Cardiac septum (tissue), 1 donor: ENCODE data around the gene LAMA3. TPM values are rescaled to one million over a fixed set of nuclear protein-coding genes. Genes with fewer than 3 reads are reported as not detected.

Source experiments
- DNase-seq: peaks from one replicate; pipeline ENCODE4 v3.0.0-alpha.2; 2020; ENCODE audit warnings: low spot score
- intact Hi-C: fragments of 100-400 bp; cut with DNase I; formaldehyde crosslinking; loops from one replicate; pipeline ENCODE4 v1.14.0; 2022
- total RNA-seq: library from RNA; stranded (reverse); fragmentation: NEBNext Ultra II Directional; extraction: Animal tissue kit (Norgen Biotek cat#: 25700); gene quantifications from one replicate; pipeline ENCODE4 v1.2.1, GENCODE V29; 2021
- donor health status: DM: no; HTN: no; CAD: no.

The LAMA3 gene
- total RNA-seq, 1 donor from 2014 or later, result 3.0 TPM

- intact Hi-C loops, result no loop called here
- DNase-seq, result no peak
Measured at GRCh38 chr18:23752363-23752762, 63.1 kb downstream of the LAMA3 start.

GRCh38 chr18:23752796-23753195 lies 63.5 kb downstream of the LAMA3 start:
- intact Hi-C loops, result no loop called here
- DNase-seq, result no peak

GRCh38 chr18:23756590-23757436 lies 67.6 kb downstream of the LAMA3 start:
- intact Hi-C loops, result no loop called here
- no peak for DNase-seq

DNA sequence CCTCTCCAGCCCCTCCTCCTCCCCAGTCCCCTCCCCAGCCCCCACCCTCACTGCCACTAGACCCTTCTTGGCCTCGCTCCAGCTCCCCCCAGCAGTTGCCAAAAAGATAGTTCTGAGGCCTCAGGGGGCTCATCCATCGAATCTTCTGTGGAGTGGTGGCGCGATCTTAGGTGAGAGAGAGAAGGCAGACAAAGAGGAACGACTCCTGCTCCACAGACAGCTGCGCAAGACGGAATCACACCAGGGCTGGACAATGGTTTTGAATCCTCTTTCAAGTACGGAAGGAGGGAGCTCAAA lies 68.1 kb downstream of the LAMA3 start:
- intact Hi-C loops, result no loop called here
- DNase-seq, result no peak

DNA sequence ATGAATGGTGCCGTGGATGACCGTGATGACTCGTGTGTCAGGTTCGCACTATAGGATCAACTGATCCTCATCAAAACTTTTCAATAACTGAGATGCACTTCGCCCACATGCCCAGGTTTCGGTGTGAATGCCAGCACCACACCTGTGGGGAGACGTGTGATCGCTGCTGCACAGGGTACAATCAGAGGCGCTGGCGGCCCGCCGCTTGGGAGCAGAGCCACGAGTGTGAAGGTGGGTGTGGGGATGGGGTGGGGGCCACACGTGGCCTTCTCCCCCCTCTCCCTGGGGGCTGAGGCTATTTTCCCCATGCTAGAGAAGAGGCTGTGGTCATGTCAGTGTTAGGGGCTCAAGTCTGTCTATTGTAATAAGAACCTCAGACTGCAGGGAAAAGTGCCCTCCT lies 69.0 kb downstream of the LAMA3 start:
- intact Hi-C loops, result no loop called here

GRCh38 chr18:23761941-23762340 lies 72.7 kb downstream of the LAMA3 start:
- intact Hi-C loops, result no loop called here

More for the DNA sequence above, 69.0 kb downstream of the LAMA3 start:
- no peak for DNase-seq

DNA sequence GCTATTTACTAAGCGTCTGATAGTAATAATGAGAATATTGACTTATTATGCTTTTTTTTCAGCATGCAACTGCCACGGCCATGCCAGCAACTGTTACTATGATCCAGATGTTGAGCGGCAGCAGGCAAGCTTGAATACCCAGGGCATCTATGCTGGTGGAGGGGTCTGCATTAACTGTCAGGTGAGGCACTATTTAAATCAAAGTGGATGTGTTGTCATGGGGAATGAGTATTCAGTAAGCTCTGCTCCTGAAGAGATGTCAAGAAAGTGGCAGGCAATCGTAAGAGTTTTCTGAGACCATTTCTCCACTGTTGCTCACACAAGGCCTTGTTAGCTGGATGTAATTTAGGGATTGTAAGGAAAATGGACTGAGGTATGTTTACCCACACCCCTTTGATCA lies 74.1 kb downstream of the LAMA3 start:
- intact Hi-C loops, result no loop called here
- no peak for DNase-seq

More at GRCh38 chr18:23761941-23762340, 72.7 kb downstream of the LAMA3 start:
- no peak for DNase-seq

GRCh38 chr18:23765931-23766330 lies 76.7 kb downstream of the LAMA3 start:
- intact Hi-C loops, result no loop called here
- DNase-seq, result no peak

- no peak for DNase-seq
- intact Hi-C loops, result no loop called here
Measured at GRCh38 chr18:23772327-23773024, 83.2 kb downstream of the LAMA3 start.

DNA sequence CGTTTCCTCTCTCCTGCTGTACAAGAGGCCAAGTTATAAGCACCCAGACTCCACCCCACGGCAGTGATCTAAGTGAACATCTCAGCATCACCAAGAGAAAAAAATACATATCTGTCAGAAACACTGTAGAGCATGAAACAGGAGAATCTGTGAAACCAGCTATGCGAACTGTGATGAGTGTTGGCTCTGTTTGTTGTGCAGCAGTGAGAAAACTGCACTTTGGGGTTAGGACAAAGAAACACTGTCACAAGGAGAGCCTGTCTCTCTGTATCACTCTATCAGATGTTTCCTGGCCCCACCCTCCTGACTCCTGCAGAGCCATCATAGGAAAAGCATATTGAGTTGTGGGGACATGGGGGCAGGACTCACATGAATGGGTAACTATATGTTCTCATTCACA lies 87.1 kb downstream of the LAMA3 start:
- no peak for DNase-seq
- intact Hi-C loops, result no loop called here

DNA sequence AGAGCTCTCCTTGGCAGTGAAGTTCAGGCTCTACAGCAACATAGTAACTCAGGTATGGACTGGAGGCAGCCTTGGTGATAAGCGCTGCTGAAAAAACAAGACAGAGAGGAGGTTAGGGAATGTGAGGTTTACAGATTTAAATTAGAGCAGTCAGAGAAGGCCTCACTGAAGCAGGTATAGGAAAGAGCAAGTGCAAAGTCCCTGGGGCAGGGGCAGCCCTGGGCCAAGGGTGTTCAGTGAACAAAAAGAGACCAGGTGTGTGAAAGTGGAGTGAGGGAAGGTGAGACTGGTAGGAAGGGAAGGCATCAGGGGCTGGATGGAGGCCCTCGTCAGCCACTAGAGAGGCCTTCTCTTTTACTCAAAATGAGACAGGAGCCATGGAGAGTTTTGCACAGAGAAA lies 89.6 kb downstream of the LAMA3 start:
- intact Hi-C loops, result no loop called here
- DNase-seq, result no peak

DNA sequence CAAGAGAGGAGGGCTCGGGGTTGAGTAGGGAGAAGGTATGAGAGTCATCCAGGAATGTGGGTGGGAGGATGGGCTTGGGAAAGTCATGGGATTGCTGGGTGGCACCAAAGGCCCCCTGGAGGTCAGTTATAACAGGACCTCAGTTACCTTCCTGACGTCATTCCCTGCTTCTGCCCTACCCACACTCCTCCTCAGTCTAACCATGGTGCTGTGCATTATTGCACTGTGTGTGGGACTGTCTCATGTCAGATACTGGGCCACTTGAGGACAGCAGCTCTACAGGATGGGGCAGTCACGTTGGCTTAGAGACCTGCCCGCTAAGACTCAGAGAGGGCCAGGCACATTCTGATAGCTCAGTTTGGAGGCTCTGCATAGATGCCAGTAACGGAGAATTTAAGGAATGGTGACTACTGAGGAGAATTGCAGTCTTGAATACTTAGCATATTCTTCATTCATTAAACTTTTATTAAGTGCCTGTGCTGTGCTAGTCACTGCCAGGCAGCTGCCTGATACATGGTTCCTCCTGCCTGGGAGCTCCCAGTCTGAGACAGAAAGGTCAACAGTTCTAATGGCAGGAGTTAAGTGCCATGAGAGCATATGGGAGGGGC lies 90.5 kb downstream of the LAMA3 start:
- intact Hi-C loops, result no loop called here
- no peak for DNase-seq

DNA sequence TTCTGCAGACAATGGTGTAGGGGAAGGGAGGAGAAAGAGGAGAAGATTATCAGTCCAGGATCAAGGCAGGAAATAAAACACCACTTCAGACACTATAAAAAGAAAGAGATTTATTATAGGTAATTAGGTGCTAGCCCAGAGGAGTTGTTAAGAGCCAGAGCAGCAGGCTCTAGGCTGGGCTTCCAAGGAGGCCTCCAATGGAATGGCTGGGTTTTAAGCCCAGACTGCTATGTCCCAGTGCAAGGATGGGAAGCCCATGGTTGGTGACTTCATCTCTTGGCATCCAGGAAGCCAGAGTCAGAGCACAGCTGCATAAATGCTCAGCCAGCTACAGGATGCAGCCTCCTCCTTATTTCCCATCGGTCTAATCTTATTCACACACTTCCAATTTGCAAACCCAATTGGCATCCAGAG lies 95.6 kb downstream of the LAMA3 start:
- intact Hi-C loops, result no loop called here
- DNase-seq, result no peak

DNA sequence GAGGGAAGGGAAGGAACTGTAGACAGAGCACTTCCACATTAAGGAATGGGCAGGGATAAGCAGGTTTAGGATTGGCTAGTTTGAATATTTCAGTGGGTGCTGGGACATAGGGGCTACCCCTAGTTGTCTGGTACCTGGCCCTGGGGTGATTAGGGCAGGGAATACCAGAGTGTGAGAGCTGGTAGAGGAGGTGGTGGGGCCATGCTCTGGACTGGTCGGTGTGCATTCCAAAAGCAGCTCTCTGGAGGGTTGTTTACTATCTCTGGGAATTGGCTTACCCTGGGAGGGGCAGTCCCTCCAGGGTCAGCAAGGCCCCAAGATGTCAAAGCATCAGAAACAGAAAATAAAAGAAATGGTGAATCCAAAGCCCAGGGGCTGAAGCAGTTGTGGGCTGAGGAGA lies 103.8 kb downstream of the LAMA3 start:
- no peak for DNase-seq
- intact Hi-C loops, result no loop called here

DNA sequence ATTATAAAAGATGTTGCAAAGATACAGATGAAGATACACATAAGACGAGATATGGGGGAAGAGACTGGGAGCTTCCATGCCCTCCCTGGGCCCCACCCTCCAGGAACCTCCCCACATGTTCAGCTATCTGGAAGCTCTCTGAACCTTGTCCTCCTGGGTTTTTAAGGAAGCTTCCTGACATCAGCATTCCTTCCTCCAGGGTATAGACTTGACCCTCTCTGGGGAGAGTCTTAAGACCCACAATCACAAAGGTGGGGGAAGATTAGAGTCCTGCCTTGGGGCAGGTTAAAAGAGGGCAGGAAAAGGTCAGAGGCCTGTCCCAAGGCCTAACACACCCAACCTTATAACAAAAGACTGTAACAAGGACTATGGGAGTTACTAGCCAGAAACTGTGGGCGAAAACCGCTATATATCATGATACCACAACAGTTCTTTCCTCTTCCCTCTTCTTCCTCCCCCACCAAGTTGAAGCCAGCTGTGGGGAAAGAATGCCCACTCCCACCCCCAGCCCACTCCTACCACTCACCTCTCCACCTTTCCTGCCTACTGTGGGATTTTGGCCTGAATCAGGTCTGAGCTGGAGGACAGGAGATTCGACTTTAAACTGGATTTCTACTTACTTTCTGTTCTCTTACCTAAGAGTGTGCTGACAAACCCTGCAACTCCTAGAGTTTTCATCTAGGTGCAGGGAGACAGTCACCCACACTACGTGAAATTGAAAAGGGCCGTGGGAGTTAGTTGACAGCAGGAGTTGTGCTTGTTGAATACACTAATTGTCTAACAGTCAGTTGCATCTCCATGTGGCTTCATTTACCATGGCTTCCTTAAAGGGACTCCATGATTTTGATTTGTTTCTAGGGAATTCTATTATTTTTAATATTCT lies 105.0 kb downstream of the LAMA3 start:
- DNase-seq, result no peak
- intact Hi-C loops, result no loop called here

GRCh38 chr18:23798249-23798648 lies 109.0 kb downstream of the LAMA3 start:
- DNase-seq, result no peak

DNA sequence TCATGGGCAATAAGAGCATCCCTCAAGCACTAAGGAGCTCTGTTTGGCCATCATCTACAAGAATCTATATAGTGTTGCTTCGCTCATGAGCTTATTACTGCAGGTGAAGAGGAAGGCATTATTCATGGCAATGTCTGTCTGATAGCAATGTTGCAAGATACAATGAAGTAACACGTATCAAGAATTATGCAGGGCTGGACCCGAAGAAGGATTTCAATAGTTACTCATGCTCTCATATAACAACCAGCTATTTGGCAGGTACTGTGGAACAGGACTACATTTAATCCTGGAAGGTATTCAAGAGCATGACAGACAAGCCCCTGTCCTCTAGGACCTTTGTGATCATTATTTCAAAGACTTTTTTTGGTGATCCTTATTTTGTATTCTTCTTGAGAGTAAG lies 109.6 kb downstream of the LAMA3 start:
- DNase-seq, result no peak
- intact Hi-C loops, result no loop called here

More at GRCh38 chr18:23798249-23798648, 109.0 kb downstream of the LAMA3 start:
- intact Hi-C loops, result no loop called here

GRCh38 chr18:23799540-23799939 lies 110.3 kb downstream of the LAMA3 start:
- intact Hi-C loops, result no loop called here

GRCh38 chr18:23800902-23801301 lies 111.6 kb downstream of the LAMA3 start:
- intact Hi-C loops, result no loop called here
- no peak for DNase-seq

More at GRCh38 chr18:23799540-23799939, 110.3 kb downstream of the LAMA3 start:
- DNase-seq, result no peak

- intact Hi-C loops, result no loop called here
- DNase-seq, result no peak
Measured at GRCh38 chr18:23802817-23803216, 113.6 kb downstream of the LAMA3 start.
